Liver (tissue), 9 donors: ENCODE results near the gene CSNK1G2. TPM values are rescaled to one million over a fixed set of nuclear protein-coding genes. Genes with fewer than 3 reads are reported as not detected.

Experiments
- DNase-seq: peaks from one replicate; pipeline ENCODE4 v3.0.0-alpha.2; 2017; ENCODE audit warnings: low spot score
- H3K27ac ChIP-seq, 2 donors: one replicate each; pipeline ENCODE4 v1.7.0; 2013; ENCODE audit warnings: inconsistent platforms in 2 of 2, low read length in 2 of 2, control low read depth in 1 of 2, low read depth in 1 of 2, mild to moderate bottlenecking in 1 of 2
- H3K27me3 ChIP-seq, 4 donors: one replicate each; pipeline versions ENCODE4 v1.6.1 to v1.7.0; 2013; ENCODE audit warnings: low read length in 3 of 4, inconsistent platforms in 1 of 4, mild to moderate bottlenecking in 1 of 4, moderate library complexity in 1 of 4; ENCODE audit not compliant: control insufficient read depth in 4 of 4, insufficient read depth in 4 of 4
- H3K36me3 ChIP-seq, 4 donors: one replicate each; pipeline versions ENCODE4 v1.6.1 to v1.7.0; 2013; ENCODE audit warnings: low read length in 3 of 4, mild to moderate bottlenecking in 3 of 4, low read depth in 1 of 4, moderate library complexity in 1 of 4; ENCODE audit not compliant: control insufficient read depth in 4 of 4, insufficient read depth in 3 of 4
- H3K4me1 ChIP-seq, 4 donors: one replicate each; pipeline versions ENCODE4 v1.6.1 to v1.7.0; 2013; ENCODE audit warnings: low read length in 3 of 4, mild to moderate bottlenecking in 3 of 4, moderate library complexity in 1 of 4; ENCODE audit not compliant: control insufficient read depth in 4 of 4, insufficient read depth in 4 of 4
- H3K4me3 ChIP-seq, 3 donors: one replicate each; pipeline versions ENCODE4 v1.6.1 to v1.7.0; 2013; ENCODE audit warnings: low read length in 3 of 3, control low read depth in 1 of 3, low read depth in 1 of 3, mild to moderate bottlenecking in 1 of 3
- H3K9ac ChIP-seq, 2 donors: one replicate each; pipeline ENCODE4 v1.7.0; 2013; ENCODE audit warnings: low read length in 2 of 2, mild to moderate bottlenecking in 2 of 2, moderate library complexity in 2 of 2, control low read depth in 1 of 2, low read depth in 1 of 2
- H3K9me3 ChIP-seq, 4 donors: one replicate each; pipeline versions ENCODE4 v1.6.1 to v1.7.0; 2013; ENCODE audit warnings: low read length in 3 of 4; ENCODE audit not compliant: control insufficient read depth in 4 of 4
- FOXA1 ChIP-seq: IDR thresholded peaks from 2 replicates; pipeline ENCODE4 v1.6.1; 2016; ENCODE audit warnings: antibody characterized with exemption
- FOXA2 ChIP-seq: IDR thresholded peaks from 2 replicates; pipeline ENCODE4 v1.6.1; 2016; ENCODE audit warnings: antibody characterized with exemption
- GABPA ChIP-seq, 2 donors: IDR thresholded peaks in 1 of 2; conservative IDR thresholded peaks in 1 of 2; 2 replicates each; pipeline ENCODE4 v1.6.1; 2016; ENCODE audit warnings: antibody characterized with exemption in 2 of 2, mild to moderate bottlenecking in 1 of 2, moderate library complexity in 1 of 2
- HNF4A ChIP-seq, 2 donors: conservative IDR thresholded peaks; 2 replicates each; pipeline ENCODE4 v1.6.1; 2016; ENCODE audit warnings: antibody characterized with exemption in 2 of 2, mild to moderate bottlenecking in 2 of 2
- HNF4G ChIP-seq: IDR thresholded peaks from 2 replicates; pipeline ENCODE4 v1.6.1; 2016; ENCODE audit warnings: antibody characterized with exemption
- JUND ChIP-seq, 2 donors: IDR thresholded peaks; 2 replicates each; pipeline ENCODE4 v1.6.1; 2016; ENCODE audit warnings: antibody characterized with exemption in 2 of 2
- NR2F2 ChIP-seq: IDR thresholded peaks from 2 replicates; pipeline ENCODE4 v1.6.1; 2016; ENCODE audit warnings: antibody characterized with exemption
- RAD21 ChIP-seq, 2 donors: IDR thresholded peaks; 2 replicates each; pipeline ENCODE4 v1.6.1; 2016; ENCODE audit warnings: antibody characterized with exemption in 2 of 2, mild to moderate bottlenecking in 2 of 2
- RXRA ChIP-seq, 2 donors: IDR thresholded peaks; 2 replicates each; pipeline ENCODE4 v1.6.1; 2017 to 2018; ENCODE audit warnings: antibody characterized with exemption in 2 of 2, mild to moderate bottlenecking in 1 of 2
- SP1 ChIP-seq: IDR thresholded peaks from 2 replicates; pipeline ENCODE4 v1.6.1; 2018; ENCODE audit warnings: antibody characterized with exemption, mild to moderate bottlenecking
- TAF1 ChIP-seq: conservative IDR thresholded peaks from 2 replicates; pipeline ENCODE4 v1.6.1; 2016; ENCODE audit warnings: antibody characterized with exemption, mild to moderate bottlenecking
- YY1 ChIP-seq: IDR thresholded peaks from 2 replicates; pipeline ENCODE4 v1.6.1; 2016; ENCODE audit warnings: antibody characterized with exemption, mild to moderate bottlenecking
- WGBS: extraction: QIAGEN DNeasy Blood & Tissue Kit; methylation state at CpG from one replicate; pipeline ENCODE4 v1.1.7; 2013; 5-methylcytosine and 5-hydroxymethylcytosine counted together
- polyA plus RNA-seq, 2 donors: library from polyadenylated mRNA; stranded (reverse) in 1 of 2; unstranded in 1 of 2; fragments of 200-250 nt in 1 of 2; fragments of >200 nt in 1 of 2; fragmentation: Nextera tagmentation in 1 of 2; extraction: Ambion mirVana in 1 of 2; gene quantifications; one replicate each; pipeline versions ENCODE4 v1.2.1 to v1.2.3, GENCODE V29; 2013 to 2015
- total RNA-seq, 2 donors: library from RNA; depleted of rRNA; stranded (reverse); fragments of >200 nt; gene quantifications; one replicate each; pipeline ENCODE4 v1.2.3, GENCODE V29; 2014
- TF ChIP-seq, protein P1 (sequence below): fragments of 150-350 bp; IDR thresholded peaks from 2 replicates; pipeline ENCODE4 v1.5.1; 2017; ENCODE audit warnings: improper control_type of control experiment, low read depth, low read length; ENCODE audit not compliant: missing input control
- TF ChIP-seq, protein P2 (sequence below): IDR thresholded peaks from 2 replicates; pipeline ENCODE4 v1.6.1; 2016; ENCODE audit warnings: antibody characterized with exemption, mild to moderate bottlenecking
- TF ChIP-seq, protein P3 (sequence below): IDR thresholded peaks from 2 replicates; pipeline ENCODE4 v1.6.1; 2016; ENCODE audit warnings: antibody characterized with exemption
- TF ChIP-seq, protein P4 (sequence below): IDR thresholded peaks from 2 replicates; pipeline ENCODE4 v1.6.1; 2016; ENCODE audit warnings: antibody characterized with exemption
- TF ChIP-seq, protein P5 (sequence below): IDR thresholded peaks from 2 replicates; pipeline ENCODE4 v1.6.1; 2016; ENCODE audit warnings: antibody characterized with exemption
- donor health status: healthy.
- donor health status: healthy.
- donor health status: healthy.
- donor health status: healthy.
- donor health status: healthy.

CSNK1G2 gene
- total and polyA plus RNA-seq, 4 donors = 3.5 to 30.6 (median 23.9) TPM

DNA sequence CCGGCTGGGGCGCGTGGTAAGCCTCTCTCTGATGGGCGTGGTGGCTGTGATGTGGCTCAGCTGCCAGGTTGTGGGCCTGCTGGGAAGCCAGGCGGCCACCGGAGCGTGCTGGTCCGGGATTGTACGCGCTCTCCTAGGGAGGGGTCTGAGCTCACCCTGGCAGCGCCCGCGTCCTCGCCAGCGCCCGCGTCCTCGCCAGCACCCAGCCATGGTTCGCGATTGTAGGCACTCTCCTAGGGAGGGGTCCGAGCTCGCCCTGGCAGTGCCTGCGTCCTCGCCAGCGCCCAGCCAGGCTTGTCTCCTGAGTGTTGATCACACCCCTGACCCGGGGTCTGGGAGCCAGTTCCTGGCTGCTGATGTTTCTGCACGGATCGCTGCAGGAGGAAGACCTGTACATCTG is 22.0 kb upstream of the CSNK1G2 start:
- H3K4me3 ChIP-seq = no peak overlapping the region
- no peak overlapping the region for H3K27ac ChIP-seq
- H3K9me3 ChIP-seq = no peaks in the 10 kb centered on the region
- DNase-seq = no peak
- H3K4me1 ChIP-seq = no peaks in the 10 kb centered on the region
- H3K27me3 ChIP-seq = no peaks in the 10 kb centered on the region
- 97% methylated on average over 28 of the region's 28 CpGs for WGBS
- TF ChIP-seq, protein P1, sequence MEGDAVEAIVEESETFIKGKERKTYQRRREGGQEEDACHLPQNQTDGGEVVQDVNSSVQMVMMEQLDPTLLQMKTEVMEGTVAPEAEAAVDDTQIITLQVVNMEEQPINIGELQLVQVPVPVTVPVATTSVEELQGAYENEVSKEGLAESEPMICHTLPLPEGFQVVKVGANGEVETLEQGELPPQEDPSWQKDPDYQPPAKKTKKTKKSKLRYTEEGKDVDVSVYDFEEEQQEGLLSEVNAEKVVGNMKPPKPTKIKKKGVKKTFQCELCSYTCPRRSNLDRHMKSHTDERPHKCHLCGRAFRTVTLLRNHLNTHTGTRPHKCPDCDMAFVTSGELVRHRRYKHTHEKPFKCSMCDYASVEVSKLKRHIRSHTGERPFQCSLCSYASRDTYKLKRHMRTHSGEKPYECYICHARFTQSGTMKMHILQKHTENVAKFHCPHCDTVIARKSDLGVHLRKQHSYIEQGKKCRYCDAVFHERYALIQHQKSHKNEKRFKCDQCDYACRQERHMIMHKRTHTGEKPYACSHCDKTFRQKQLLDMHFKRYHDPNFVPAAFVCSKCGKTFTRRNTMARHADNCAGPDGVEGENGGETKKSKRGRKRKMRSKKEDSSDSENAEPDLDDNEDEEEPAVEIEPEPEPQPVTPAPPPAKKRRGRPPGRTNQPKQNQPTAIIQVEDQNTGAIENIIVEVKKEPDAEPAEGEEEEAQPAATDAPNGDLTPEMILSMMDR = no peak
- TF ChIP-seq HNF4G (no peak), TAF1 (no peak), RAD21 (IDR thresholded peaks at IDR 0.05) (no peak), YY1 (no peak), RXRA (IDR thresholded peaks at IDR 0.05) (no peak), FOXA1 (no peak), HNF4A (conservative IDR thresholded peaks at IDR 0.05) (no peak), SP1 (no peak), NR2F2 (no peak)
- TF ChIP-seq, protein P2, sequence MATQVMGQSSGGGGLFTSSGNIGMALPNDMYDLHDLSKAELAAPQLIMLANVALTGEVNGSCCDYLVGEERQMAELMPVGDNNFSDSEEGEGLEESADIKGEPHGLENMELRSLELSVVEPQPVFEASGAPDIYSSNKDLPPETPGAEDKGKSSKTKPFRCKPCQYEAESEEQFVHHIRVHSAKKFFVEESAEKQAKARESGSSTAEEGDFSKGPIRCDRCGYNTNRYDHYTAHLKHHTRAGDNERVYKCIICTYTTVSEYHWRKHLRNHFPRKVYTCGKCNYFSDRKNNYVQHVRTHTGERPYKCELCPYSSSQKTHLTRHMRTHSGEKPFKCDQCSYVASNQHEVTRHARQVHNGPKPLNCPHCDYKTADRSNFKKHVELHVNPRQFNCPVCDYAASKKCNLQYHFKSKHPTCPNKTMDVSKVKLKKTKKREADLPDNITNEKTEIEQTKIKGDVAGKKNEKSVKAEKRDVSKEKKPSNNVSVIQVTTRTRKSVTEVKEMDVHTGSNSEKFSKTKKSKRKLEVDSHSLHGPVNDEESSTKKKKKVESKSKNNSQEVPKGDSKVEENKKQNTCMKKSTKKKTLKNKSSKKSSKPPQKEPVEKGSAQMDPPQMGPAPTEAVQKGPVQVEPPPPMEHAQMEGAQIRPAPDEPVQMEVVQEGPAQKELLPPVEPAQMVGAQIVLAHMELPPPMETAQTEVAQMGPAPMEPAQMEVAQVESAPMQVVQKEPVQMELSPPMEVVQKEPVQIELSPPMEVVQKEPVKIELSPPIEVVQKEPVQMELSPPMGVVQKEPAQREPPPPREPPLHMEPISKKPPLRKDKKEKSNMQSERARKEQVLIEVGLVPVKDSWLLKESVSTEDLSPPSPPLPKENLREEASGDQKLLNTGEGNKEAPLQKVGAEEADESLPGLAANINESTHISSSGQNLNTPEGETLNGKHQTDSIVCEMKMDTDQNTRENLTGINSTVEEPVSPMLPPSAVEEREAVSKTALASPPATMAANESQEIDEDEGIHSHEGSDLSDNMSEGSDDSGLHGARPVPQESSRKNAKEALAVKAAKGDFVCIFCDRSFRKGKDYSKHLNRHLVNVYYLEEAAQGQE = no peak
- H3K36me3 ChIP-seq = peaks cover 5 to 31% (median 9%) of the 10 kb centered on the region in 4 donors
- no peak overlapping the region for H3K9ac ChIP-seq

DNA sequence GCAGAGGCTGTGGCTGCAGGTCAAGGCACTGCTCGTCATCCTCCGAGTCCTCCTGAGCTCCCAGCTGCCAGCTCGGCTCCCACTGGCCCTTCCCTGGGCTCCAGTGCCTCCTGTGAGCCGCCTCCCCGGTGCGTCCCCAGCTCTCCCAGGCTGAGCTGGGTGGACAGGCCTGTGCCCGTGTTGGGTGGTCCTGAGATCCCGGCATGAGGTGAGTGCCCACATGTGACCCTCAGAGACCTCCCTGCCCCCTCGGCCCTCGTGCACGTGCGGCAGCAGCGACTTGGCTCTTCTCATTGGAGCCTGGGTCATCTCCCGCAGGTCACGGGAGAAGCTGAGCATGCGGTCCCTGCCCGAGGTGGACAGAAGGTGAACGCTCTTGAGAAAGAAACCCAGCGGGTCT is 20.3 kb upstream of the CSNK1G2 start:
- WGBS = 96% methylated on average over 19 of the region's 19 CpGs
- no peaks in the 10 kb centered on the region for H3K27me3 ChIP-seq
- no peak for DNase-seq
- no peak for TF ChIP-seq FOXA2
- TF ChIP-seq SP1 = no peak
- TF ChIP-seq, protein P2 = no peak
- TF ChIP-seq YY1 = no peak
- TF ChIP-seq FOXA1 = no peak
- no peak for TF ChIP-seq JUND (IDR thresholded peaks at IDR 0.05)
- TF ChIP-seq, protein P3, sequence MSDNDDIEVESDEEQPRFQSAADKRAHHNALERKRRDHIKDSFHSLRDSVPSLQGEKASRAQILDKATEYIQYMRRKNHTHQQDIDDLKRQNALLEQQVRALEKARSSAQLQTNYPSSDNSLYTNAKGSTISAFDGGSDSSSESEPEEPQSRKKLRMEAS = no peak
- TF ChIP-seq, protein P4, sequence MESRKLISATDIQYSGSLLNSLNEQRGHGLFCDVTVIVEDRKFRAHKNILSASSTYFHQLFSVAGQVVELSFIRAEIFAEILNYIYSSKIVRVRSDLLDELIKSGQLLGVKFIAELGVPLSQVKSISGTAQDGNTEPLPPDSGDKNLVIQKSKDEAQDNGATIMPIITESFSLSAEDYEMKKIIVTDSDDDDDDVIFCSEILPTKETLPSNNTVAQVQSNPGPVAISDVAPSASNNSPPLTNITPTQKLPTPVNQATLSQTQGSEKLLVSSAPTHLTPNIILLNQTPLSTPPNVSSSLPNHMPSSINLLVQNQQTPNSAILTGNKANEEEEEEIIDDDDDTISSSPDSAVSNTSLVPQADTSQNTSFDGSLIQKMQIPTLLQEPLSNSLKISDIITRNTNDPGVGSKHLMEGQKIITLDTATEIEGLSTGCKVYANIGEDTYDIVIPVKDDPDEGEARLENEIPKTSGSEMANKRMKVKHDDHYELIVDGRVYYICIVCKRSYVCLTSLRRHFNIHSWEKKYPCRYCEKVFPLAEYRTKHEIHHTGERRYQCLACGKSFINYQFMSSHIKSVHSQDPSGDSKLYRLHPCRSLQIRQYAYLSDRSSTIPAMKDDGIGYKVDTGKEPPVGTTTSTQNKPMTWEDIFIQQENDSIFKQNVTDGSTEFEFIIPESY = no peak
- no peak for TF ChIP-seq HNF4A (conservative IDR thresholded peaks at IDR 0.05)
- TF ChIP-seq, protein P5, sequence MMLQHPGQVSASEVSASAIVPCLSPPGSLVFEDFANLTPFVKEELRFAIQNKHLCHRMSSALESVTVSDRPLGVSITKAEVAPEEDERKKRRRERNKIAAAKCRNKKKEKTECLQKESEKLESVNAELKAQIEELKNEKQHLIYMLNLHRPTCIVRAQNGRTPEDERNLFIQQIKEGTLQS = no peak
- TF ChIP-seq GABPA (IDR thresholded peaks at IDR 0.05 in 1 of 2, conservative IDR thresholded peaks at IDR 0.05 in 1 of 2) = no peak
- TF ChIP-seq NR2F2 = no peak
- H3K4me3 ChIP-seq = no peak overlapping the region
- no peaks in the 10 kb centered on the region for H3K9me3 ChIP-seq
- no peaks in the 10 kb centered on the region for H3K4me1 ChIP-seq
- no peak overlapping the region for H3K27ac ChIP-seq
- no peak overlapping the region for H3K9ac ChIP-seq
- H3K36me3 ChIP-seq = peaks cover 5 to 40% (median 12%) of the 10 kb centered on the region in 4 donors
